ENCODE measurements around the gene MGAT5B.

DNA sequence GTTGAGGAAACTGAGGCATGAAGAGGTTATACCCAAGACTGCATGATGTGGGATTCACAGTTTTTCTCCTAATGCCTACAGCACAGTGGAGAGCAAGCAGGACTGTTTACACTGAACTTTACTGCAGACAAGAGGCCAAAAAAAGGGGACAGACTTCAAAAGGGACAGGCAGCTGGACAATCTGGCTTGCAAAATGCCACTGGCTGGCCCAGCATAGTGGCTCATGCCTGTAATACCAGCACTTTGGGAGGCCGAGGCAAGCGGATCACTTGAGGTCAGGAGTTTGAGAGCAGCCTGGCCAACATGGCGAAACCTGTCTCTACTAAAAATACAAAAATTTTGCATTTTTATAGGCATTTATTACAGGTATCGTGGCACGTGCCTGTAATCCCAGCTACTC lies 2.0 kb upstream of the MGAT5B start:
- TF ChIP-seq, protein P1, sequence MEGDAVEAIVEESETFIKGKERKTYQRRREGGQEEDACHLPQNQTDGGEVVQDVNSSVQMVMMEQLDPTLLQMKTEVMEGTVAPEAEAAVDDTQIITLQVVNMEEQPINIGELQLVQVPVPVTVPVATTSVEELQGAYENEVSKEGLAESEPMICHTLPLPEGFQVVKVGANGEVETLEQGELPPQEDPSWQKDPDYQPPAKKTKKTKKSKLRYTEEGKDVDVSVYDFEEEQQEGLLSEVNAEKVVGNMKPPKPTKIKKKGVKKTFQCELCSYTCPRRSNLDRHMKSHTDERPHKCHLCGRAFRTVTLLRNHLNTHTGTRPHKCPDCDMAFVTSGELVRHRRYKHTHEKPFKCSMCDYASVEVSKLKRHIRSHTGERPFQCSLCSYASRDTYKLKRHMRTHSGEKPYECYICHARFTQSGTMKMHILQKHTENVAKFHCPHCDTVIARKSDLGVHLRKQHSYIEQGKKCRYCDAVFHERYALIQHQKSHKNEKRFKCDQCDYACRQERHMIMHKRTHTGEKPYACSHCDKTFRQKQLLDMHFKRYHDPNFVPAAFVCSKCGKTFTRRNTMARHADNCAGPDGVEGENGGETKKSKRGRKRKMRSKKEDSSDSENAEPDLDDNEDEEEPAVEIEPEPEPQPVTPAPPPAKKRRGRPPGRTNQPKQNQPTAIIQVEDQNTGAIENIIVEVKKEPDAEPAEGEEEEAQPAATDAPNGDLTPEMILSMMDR (IDR thresholded peaks at IDR 0.05; ENCODE audit: insufficient read depth, low read depth, low read length) = no peak
- no peak for TF ChIP-seq EZH2 (IDR thresholded peaks at IDR 0.05; ENCODE audit: insufficient read depth, low read length)

All from astrocyte (in vitro differentiated cells and primary cell).